Heart right ventricle (tissue), 16 donors: ENCODE data around the gene CCDC85C. TPM values are rescaled to one million over a fixed set of nuclear protein-coding genes. Genes with fewer than 3 reads are reported as not detected.
A peak's percentile ranks its signal among the peaks of the same experiment; 100 is the strongest.

Experiments
- ATAC-seq, 8 donors: fragments of 200-7000 bp; cut with Tn5 transposase; one replicate each; pipeline ENCODE4 v1.9.1; 2020; ENCODE audit warnings: mild to moderate bottlenecking in 8 of 8, moderate library complexity in 8 of 8, moderate number of reproducible peaks in 1 of 8
- DNase-seq, 2 donors: peaks; one replicate each; pipeline ENCODE4 v3.0.0-alpha.2; 2020
- H3K27ac ChIP-seq, 10 donors: fragments of 200-600 bp; sonication (generic) in 2 of 10; one replicate each; pipeline versions ENCODE4 v1.5.0 to v1.8.0; 2020 to 2022; ENCODE audit warnings: mild to moderate bottlenecking in 3 of 10
- H3K27me3 ChIP-seq, 7 donors: fragments of 200-600 bp; one replicate each; pipeline ENCODE4 v1.8.0; 2021 to 2022; ENCODE audit warnings: mild to moderate bottlenecking in 2 of 7
- H3K36me3 ChIP-seq, 9 donors: fragments of 200-600 bp; sonication (generic) in 1 of 9; one replicate each; pipeline versions ENCODE4 v1.5.0 to v1.8.0; 2020 to 2022; ENCODE audit warnings: mild to moderate bottlenecking in 2 of 9
- H3K4me1 ChIP-seq, 9 donors: fragments of 200-600 bp; sonication (generic) in 1 of 9; one replicate each; pipeline versions ENCODE4 v1.5.0 to v1.8.0; 2020 to 2022; ENCODE audit warnings: mild to moderate bottlenecking in 4 of 9
- H3K4me3 ChIP-seq, 10 donors: fragments of 200-600 bp; sonication (generic) in 2 of 10; one replicate each; pipeline versions ENCODE4 v1.5.0 to v1.8.0; 2020 to 2022; ENCODE audit warnings: mild to moderate bottlenecking in 7 of 10, moderate library complexity in 2 of 10
- H3K9me3 ChIP-seq, 11 donors: fragments of 200-600 bp in 10 of 11; sonication (generic) in 2 of 11; one replicate each; pipeline versions ENCODE4 v1.5.0 to v1.8.0; 2013 to 2022; ENCODE audit warnings: mild to moderate bottlenecking in 2 of 11, control low read depth in 1 of 11, moderate library complexity in 1 of 11
- CTCF ChIP-seq, 9 donors: fragments of 200-600 bp; sonication (generic) in 2 of 9; IDR thresholded peaks; one replicate each; pipeline versions ENCODE4 v1.5.0 to v1.8.0; 2021 to 2022; ENCODE audit warnings: antibody characterized with exemption in 9 of 9, mild to moderate bottlenecking in 5 of 9, moderate library complexity in 1 of 9
- WGBS, 2 donors: extraction: QIAGEN DNeasy Blood & Tissue Kit; methylation state at CpG; one replicate each; pipeline ENCODE4 v1.1.7; 2013; ENCODE audit warnings: inconsistent platforms in 1 of 2; 5-methylcytosine and 5-hydroxymethylcytosine counted together
- intact Hi-C, 10 donors: fragments of 100-400 bp; cut with DNase I; formaldehyde crosslinking; loops; one replicate each; pipeline versions ENCODE4 v1.11.1 to v1.14.2; 2022
- polyA plus RNA-seq, 2 donors: library from polyadenylated mRNA; stranded (reverse); fragments of 200-250 nt; gene quantifications; one replicate each; pipeline ENCODE4 v1.2.3, GENCODE V29; 2013
- total RNA-seq, 10 donors: library from RNA; stranded (reverse); fragmentation: NEBNext Ultra II Directional in 3 of 10; extraction: Animal tissue kit (Norgen Biotek cat#: 25700) in 3 of 10; gene quantifications; one replicate each; pipeline versions ENCODE4 v1.2.1 to v1.2.4, GENCODE V29; 2021 to 2023
- donor health status: Arrhythmogenic right ventricular cardiomyopathy.
- donor health status: ischemic (EF 13 %, LVEDD 7.1; RV severe dilation, severe dysfunction).
- donor health status: healthy with polysubstance abuse.
- donor health status: DM: no; HTN: yes; CAD: no.
- donor health status: DM: no; HTN: no; CAD: no.
- donor health status: ischemic (EF 25% LVEDD 6.9; RV normal size, moderate dysfunction).
- donor health status: ischemic (EF 25% LVEDD 5.7; RV mildly dilated, moderate dysfunction).
- donor health status: healthy.
- donor health status: DM: yes; HTN: yes; CAD: no.
- donor health status: Ischemic cardiomyopathy.
- donor health status: ischemic (EF 35%, LVEDD 5.7; RV mildly dilated, moderate dysfunction).
- donor health status: nonischemic (EF 11% LVEDD 7.7; RV severe dilation, severe dysfunction).
- donor health status: DM: yes; HTN: yes; CAD: no.
- donor health status: PGD.
- donor health status: ischemic (EF 29% LVEDD 5.4; RV normal size, mild dysfunction).
- donor health status: nonischemic (EF 23%, LVEDD 6.1; RV moderate dilation, normal function).

Gene CCDC85C
- total and polyA plus RNA-seq, 12 donors: 9.0 to 50.2 (median 31.5) TPM

GRCh38 chr14:99512571-99513182 is 91.3 kb downstream of the CCDC85C start:
- DNase-seq (no peak), ATAC-seq (no peak)
- Histone ChIP-seq H3K9me3 (no peaks in the 10 kb centered on the region), H3K27me3 (no peaks in the 10 kb centered on the region), H3K36me3 (peaks cover 0 to 85% (median 18%) of the 10 kb centered on the region in 9 donors), H3K27ac (peak overlapping the region in 1 of 10 donors; percentile 63), H3K4me3 (no peak overlapping the region), H3K4me1 (peaks cover 0 to 17% (median 3%) of the 10 kb centered on the region in 9 donors)
- intact Hi-C loops: loop anchor here in 2 of 10 donors (10.0 kb wide), 1 partner anchor 372 kb away; no protein-coding TSS in a partner anchor
- TF ChIP-seq CTCF (IDR thresholded peaks at IDR 0.05): no peak
- 90 to 92% methylated on average over 16 of the region's 16 CpGs for WGBS, 2 donors

- Histone ChIP-seq H3K36me3 (peaks cover 0 to 91% (median 24%) of the 10 kb centered on the region in 9 donors), H3K4me3 (no peak overlapping the region), H3K27me3 (no peaks in the 10 kb centered on the region), H3K9me3 (no peaks in the 10 kb centered on the region), H3K4me1 (peaks cover 0 to 17% (median 3%) of the 10 kb centered on the region in 9 donors), H3K27ac (peak overlapping the region in 5 of 10 donors; percentile 5 to 72 (median 63))
- intact Hi-C loops: loop anchor here in 2 of 10 donors (10.0 kb wide), 1 partner anchor 373 kb away; no protein-coding TSS in a partner anchor
- TF ChIP-seq CTCF (IDR thresholded peaks at IDR 0.05): no peak
- ATAC-seq (no peak), DNase-seq (no peak)
- WGBS, 2 donors: 59 to 64% methylated on average over 10 of the region's 10 CpGs
Measured at GRCh38 chr14:99512110-99512449, 91.9 kb downstream of the CCDC85C start.

GRCh38 chr14:99511421-99512109 is 92.4 kb downstream of the CCDC85C start:
- 65 to 66% methylated on average over 12 of the region's 12 CpGs for WGBS, 2 donors
- peak overlapping the region in 8 of 10 donors; percentile 5 to 72 (median 43) for H3K27ac ChIP-seq

More at GRCh38 chr14:99511421-99512109, 92.4 kb downstream of the CCDC85C start:
- no peak for TF ChIP-seq CTCF (IDR thresholded peaks at IDR 0.05)
- DNase-seq (no peak), ATAC-seq (peak in 6 of 8 donors; percentile 13 to 54 (median 34))
- Histone ChIP-seq H3K4me1 (peaks cover 0 to 17% (median 3%) of the 10 kb centered on the region in 9 donors), H3K27me3 (no peaks in the 10 kb centered on the region), H3K36me3 (peaks cover 0 to 96% (median 30%) of the 10 kb centered on the region in 9 donors), H3K9me3 (no peaks in the 10 kb centered on the region), H3K4me3 (no peak overlapping the region)
- intact Hi-C loops: loop anchor here in 2 of 10 donors (10.0 kb wide), 1 partner anchor 373 kb away; no protein-coding TSS in a partner anchor
